IMR-90 (cell line): ENCODE data around the gene SYT6. TPM values are rescaled to one million over a fixed set of nuclear protein-coding genes. Genes with fewer than 3 reads are reported as not detected.

Experiments used
- ATAC-seq: fragments of 200-7000 bp; cut with Tn5 transposase; 2 replicates; pipeline ENCODE4 v1.9.1; 2020; ENCODE audit warnings: low read depth, mild to moderate bottlenecking, moderate library complexity
- BruUV-seq: library from RNA; stranded (reverse); fragments of 400-500 nt; replicated peaks from 2 replicates; lab custom pipeline; 2021; lab: Mats Ljungman, UMichigan
- CTCF ChIA-PET: fragments of 300-600 bp; formaldehyde crosslinking; extraction: SDS; loops from one replicate; lab custom pipeline; 2021; ENCODE audit warnings: antibody characterized with exemption; lab: Yijun Ruan, JAX
- POLR2A ChIA-PET: fragments of 300-600 bp; sonication (Branson Sonifier 250); formaldehyde crosslinking; loops from one replicate; lab custom pipeline; 2022; ENCODE audit warnings: antibody characterized with exemption; ENCODE audit not compliant: unreplicated experiment; lab: Charles Lee
- DNase-seq: peaks from one replicate; pipeline ENCODE4 v3.0.0; 2013
- H2AFZ ChIP-seq: replicated peaks from 2 replicates; pipeline ENCODE3; 2013; ENCODE audit warnings: low read length, mild to moderate bottlenecking; ENCODE audit not compliant: poor library complexity
- H2AK5ac ChIP-seq: 2 replicates; pipeline ENCODE4 v1.6.1; 2013; ENCODE audit warnings: low read depth, low read length, inconsistent platforms
- H2AK9ac ChIP-seq: replicated peaks from 2 replicates; pipeline ENCODE3; 2013; ENCODE audit warnings: mild to moderate bottlenecking, low read depth, low read length, moderate library complexity; ENCODE audit not compliant: poor library complexity
- H2BK120ac ChIP-seq: 2 replicates; pipeline ENCODE4 v1.6.1; 2013; ENCODE audit warnings: low read depth, low read length, inconsistent platforms
- H2BK15ac ChIP-seq: 3 replicates; pipeline ENCODE4 v1.6.1; 2013; ENCODE audit warnings: low read depth, low read length, inconsistent platforms
- H2BK20ac ChIP-seq: 2 replicates; pipeline ENCODE4 v1.6.1; 2013; ENCODE audit warnings: low read depth, mild to moderate bottlenecking, inconsistent platforms, low read length, moderate library complexity
- H2BK5ac ChIP-seq: 2 replicates; pipeline ENCODE4 v1.6.1; 2013; ENCODE audit warnings: mild to moderate bottlenecking, low read depth, low read length, inconsistent platforms; ENCODE audit not compliant: poor library complexity, severe bottlenecking
- H3K14ac ChIP-seq: replicated peaks from 2 replicates; pipeline ENCODE4 v1.6.1; 2013; ENCODE audit warnings: low read depth, low read length, inconsistent platforms
- H3K18ac ChIP-seq: 2 replicates; pipeline ENCODE4 v1.6.1; 2013; ENCODE audit warnings: low read depth, low read length, control low read depth
- H3K23ac ChIP-seq: 2 replicates; pipeline ENCODE4 v1.6.1; 2013; ENCODE audit warnings: low read depth, low read length, inconsistent platforms
- H3K27ac ChIP-seq: 2 replicates; pipeline ENCODE4 v1.5.1; 2013; ENCODE audit warnings: mild to moderate bottlenecking, control low read depth, low read length; ENCODE audit not compliant: insufficient read depth
- H3K27me3 ChIP-seq: 2 replicates; pipeline ENCODE4 v1.6.1; 2013; ENCODE audit warnings: low read length; ENCODE audit not compliant: control insufficient read depth, insufficient read depth
- H3K36me3 ChIP-seq: 2 replicates; pipeline ENCODE4 v1.6.1; 2013; ENCODE audit warnings: low read length, mixed read lengths; ENCODE audit not compliant: control insufficient read depth, insufficient read depth
- H3K4ac ChIP-seq: 2 replicates; pipeline ENCODE4 v1.6.1; 2013; ENCODE audit warnings: low read depth, low read length, inconsistent platforms
- H3K4me1 ChIP-seq: 2 replicates; pipeline ENCODE4 v1.6.1; 2013; ENCODE audit warnings: low read length, mixed read lengths; ENCODE audit not compliant: control insufficient read depth, insufficient read depth
- H3K4me2 ChIP-seq: 2 replicates; pipeline ENCODE4 v1.6.1; 2013; ENCODE audit warnings: low read depth, mild to moderate bottlenecking, control low read depth, low read length, moderate library complexity
- H3K4me3 ChIP-seq: 2 replicates; pipeline ENCODE4 v1.5.1; 2013; ENCODE audit warnings: low read depth, mild to moderate bottlenecking, control low read depth, low read length, moderate library complexity; ENCODE audit not compliant: insufficient read depth
- H3K56ac ChIP-seq: 2 replicates; pipeline ENCODE4 v1.6.1; 2013; ENCODE audit warnings: low read length, inconsistent platforms; ENCODE audit not compliant: insufficient read depth; ENCODE audit errors: extremely low read depth
- H3K79me1 ChIP-seq, 2 experiments: 2 replicates each; pipeline ENCODE4 v1.6.1; 2013; ENCODE audit warnings: low read length in 2 of 2, inconsistent platforms in 1 of 2, low read depth in 1 of 2
- H3K9ac ChIP-seq: 2 replicates; pipeline ENCODE4 v1.6.1; 2013; ENCODE audit warnings: low read depth, low read length, control low read depth
- H3K9me1 ChIP-seq: 2 replicates; pipeline ENCODE4 v1.6.1; 2013; ENCODE audit warnings: low read length, inconsistent platforms; ENCODE audit not compliant: insufficient read depth
- H3K9me3 ChIP-seq: 2 replicates; pipeline ENCODE4 v1.6.1; 2013; ENCODE audit warnings: low read length; ENCODE audit not compliant: control insufficient read depth, insufficient read depth
- H4K20me1 ChIP-seq: 2 replicates; pipeline ENCODE4 v1.6.1; 2013; ENCODE audit warnings: low read length, inconsistent platforms; ENCODE audit not compliant: insufficient read depth
- H4K5ac ChIP-seq: 2 replicates; pipeline ENCODE4 v1.6.1; 2013; ENCODE audit warnings: mild to moderate bottlenecking, low read depth, low read length, control low read depth
- H4K8ac ChIP-seq, 2 experiments: 2 replicates each; pipeline ENCODE4 v1.6.1; 2013; ENCODE audit warnings: low read depth in 2 of 2, low read length in 2 of 2, control low read depth in 1 of 2, inconsistent platforms in 1 of 2
- H4K91ac ChIP-seq: 2 replicates; pipeline ENCODE4 v1.6.1; 2013; ENCODE audit warnings: low read depth, low read length, inconsistent platforms; ENCODE audit not compliant: insufficient read depth
- WGBS, 2 experiments: methylation state at CpG; one replicate each; pipeline versions ENCODE4 v1.1.5 to v1.1.7; 2013; ENCODE audit warnings: missing lambda C conversion rate in 2 of 2; ENCODE audit not compliant: insufficient read length in 1 of 2; ENCODE audit errors: extremely low coverage in 2 of 2; 5-methylcytosine and 5-hydroxymethylcytosine counted together
- dilution Hi-C: fragments of 300-500 bp; cut with HindIII; formaldehyde crosslinking; loops from one replicate; pipeline ENCODE4 v1.14.3; 2018; ENCODE audit warnings: low sequenced_read_pairs; ENCODE audit not compliant: unreplicated experiment
- in situ Hi-C: fragments of 300-500 bp; cut with MboI; formaldehyde crosslinking; loops from 3 replicates; pipeline ENCODE4 v1.14.3; 2019; ENCODE audit warnings: low sequenced_read_pairs, inconsistent platforms, mixed read lengths
- intact Hi-C: fragments of 100-400 bp; cut with micrococcal nuclease; formaldehyde crosslinking; loops from 2 replicates; pipeline ENCODE4 v1.10.0; 2022
- polyA plus RNA-seq, 3 experiments: library from polyadenylated mRNA; depleted of rRNA; stranded (reverse); fragments of >200 nt; gene quantifications; 2 replicates each; pipeline ENCODE4 v1.2.3, GENCODE V29; 2012; ENCODE audit warnings: low replicate concordance in 1 of 3
- total RNA-seq: library from RNA; depleted of rRNA; stranded (reverse); fragments of >200 nt; gene quantifications from 2 replicates; pipeline ENCODE4 v1.2.3, GENCODE V29; 2012
- TF ChIP-seq, protein P1 (sequence below): fragments of 150-350 bp; IDR thresholded peaks from 2 replicates; pipeline ENCODE4 v1.6.1; 2016; ENCODE audit warnings: low read depth, mild to moderate bottlenecking, low read length, moderate library complexity, borderline replicate concordance

The SYT6 gene
- total and polyA plus RNA-seq, 2 of the 4 experiments (the other 2 are of a cell fraction) = not detected

DNA sequence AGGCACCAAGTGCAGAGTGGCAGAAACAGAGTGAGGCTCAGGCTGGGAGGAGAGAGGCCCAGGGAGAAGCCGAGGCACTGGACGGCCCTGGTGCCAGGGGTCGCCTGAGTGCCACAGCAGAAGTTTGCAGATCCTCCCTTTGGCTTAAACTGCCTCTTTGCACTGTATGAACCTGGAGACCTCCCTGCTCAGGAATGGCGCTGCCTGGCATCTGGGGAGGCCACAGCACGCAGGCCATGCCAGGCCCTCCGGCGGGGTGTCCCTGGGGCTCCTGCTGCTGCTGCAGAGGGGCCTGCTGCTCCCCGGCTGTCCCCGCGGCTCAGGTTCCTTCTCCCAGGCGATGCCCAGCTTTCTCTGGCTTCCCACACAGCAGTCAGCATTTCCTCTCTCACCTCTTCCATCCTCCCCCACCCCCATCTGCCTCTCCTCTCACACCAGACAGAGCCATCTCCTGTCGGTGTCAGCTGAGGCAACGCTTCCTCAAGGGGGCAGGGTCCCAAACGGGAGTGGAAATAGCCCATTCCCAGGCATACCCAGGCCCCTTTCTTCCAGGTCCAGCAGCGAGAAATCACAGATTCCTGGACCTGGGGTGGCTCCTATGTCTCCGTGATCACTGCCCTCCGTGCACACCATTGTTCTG, 35.2 kb downstream of the SYT6 start:
- H3K4ac ChIP-seq = no peak overlapping the region
- H3K4me3 ChIP-seq = no peak overlapping the region
- H4K91ac ChIP-seq = no peak overlapping the region
- H3K4me1 ChIP-seq = no peaks in the 10 kb centered on the region
- ATAC-seq (no peak), DNase-seq (no peak)
- H2BK15ac ChIP-seq = no peak overlapping the region
- TF ChIP-seq, protein P1, sequence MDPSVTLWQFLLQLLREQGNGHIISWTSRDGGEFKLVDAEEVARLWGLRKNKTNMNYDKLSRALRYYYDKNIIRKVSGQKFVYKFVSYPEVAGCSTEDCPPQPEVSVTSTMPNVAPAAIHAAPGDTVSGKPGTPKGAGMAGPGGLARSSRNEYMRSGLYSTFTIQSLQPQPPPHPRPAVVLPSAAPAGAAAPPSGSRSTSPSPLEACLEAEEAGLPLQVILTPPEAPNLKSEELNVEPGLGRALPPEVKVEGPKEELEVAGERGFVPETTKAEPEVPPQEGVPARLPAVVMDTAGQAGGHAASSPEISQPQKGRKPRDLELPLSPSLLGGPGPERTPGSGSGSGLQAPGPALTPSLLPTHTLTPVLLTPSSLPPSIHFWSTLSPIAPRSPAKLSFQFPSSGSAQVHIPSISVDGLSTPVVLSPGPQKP = no peak
- POLR2A ChIA-PET = no interaction called here
- no peak overlapping the region for H2BK120ac ChIP-seq
- no peak overlapping the region for H3K9ac ChIP-seq
- H3K36me3 ChIP-seq = no peaks in the 10 kb centered on the region
- no peak overlapping the region for H2AK5ac ChIP-seq
- 30% methylated on average over 13 of the region's 17 CpGs; no CpG with 5 or more reads in 1 of the 2 experiments for WGBS, 2 experiments
- no peaks in the 10 kb centered on the region for H3K9me1 ChIP-seq
- H3K27me3 ChIP-seq = peaks cover 12% of the 10 kb centered on the region
- no peak overlapping the region for H3K18ac ChIP-seq
- no peaks in the 10 kb centered on the region for H3K79me1 ChIP-seq
- H3K4me2 ChIP-seq = no peak overlapping the region
- H4K8ac ChIP-seq = no peak overlapping the region
- no TSS peak for BruUV-seq
- H4K20me1 ChIP-seq = no peaks in the 10 kb centered on the region
- H3K23ac ChIP-seq = no peak overlapping the region
- in situ Hi-C loops = no loop called here
- H2BK20ac ChIP-seq = no peak overlapping the region
- CTCF ChIA-PET = no interaction called here
- H2AFZ ChIP-seq = no peak overlapping the region
- H3K56ac ChIP-seq = no peak overlapping the region
- H4K5ac ChIP-seq = no peak overlapping the region
- H3K14ac ChIP-seq = no peak overlapping the region
- no peak overlapping the region for H2AK9ac ChIP-seq
- no peak overlapping the region for H2BK5ac ChIP-seq
- dilution Hi-C loops = no loop called here
- no peak overlapping the region for H3K27ac ChIP-seq
- no peaks in the 10 kb centered on the region for H3K9me3 ChIP-seq
- intact Hi-C loops = no loop called here
